HG02678 (cell line): ENCODE data around the gene RAP2A.

Experiments
- ATAC-seq: cut with Tn5 transposase; IDR thresholded peaks from one replicate; pipeline ENCODE4 v1.9.1; 2021; ENCODE audit warnings: mild to moderate bottlenecking, moderate library complexity; ENCODE audit not compliant: unreplicated experiment

Gene RAP2A

GRCh38 chr13:97446448-97446847, 12.5 kb downstream of the RAP2A start:
- no peak for ATAC-seq

GRCh38 chr13:97448503-97449251, 14.7 kb downstream of the RAP2A start:
- ATAC-seq = peak; percentile 77

GRCh38 chr13:97454699-97455098, 20.7 kb downstream of the RAP2A start:
- no peak for ATAC-seq

GRCh38 chr13:97456047-97456446, 22.1 kb downstream of the RAP2A start:
- ATAC-seq = no peak

GRCh38 chr13:97459215-97459777, 25.3 kb downstream of the RAP2A start:
- peak; percentile 20 for ATAC-seq

GRCh38 chr13:97460004-97460775, 26.2 kb downstream of the RAP2A start:
- peak; percentile 97 for ATAC-seq

GRCh38 chr13:97460853-97461252, 26.9 kb downstream of the RAP2A start:
- no peak for ATAC-seq

GRCh38 chr13:97464561-97464960, 30.6 kb downstream of the RAP2A start:
- no peak for ATAC-seq

- no peak for ATAC-seq
These were observed 32.8 kb downstream of the RAP2A start for GRCh38 chr13:97466722-97467121.

GRCh38 chr13:97468331-97468730, 34.4 kb downstream of the RAP2A start:
- ATAC-seq = no peak

- no peak for ATAC-seq
These were observed 37.7 kb downstream of the RAP2A start for GRCh38 chr13:97471711-97472110.

GRCh38 chr13:97474349-97474980, 40.5 kb downstream of the RAP2A start:
- no peak for ATAC-seq

GRCh38 chr13:97475011-97475410, 41.0 kb downstream of the RAP2A start:
- ATAC-seq = no peak

- no peak for ATAC-seq
These were observed 43.9 kb downstream of the RAP2A start for GRCh38 chr13:97477844-97478243.

GRCh38 chr13:97478247-97478646, 44.3 kb downstream of the RAP2A start:
- ATAC-seq = no peak

- no peak for ATAC-seq
These were observed 49.5 kb downstream of the RAP2A start for GRCh38 chr13:97483465-97483864.

- no peak for ATAC-seq
These were observed 50.3 kb downstream of the RAP2A start for GRCh38 chr13:97484301-97484700.

GRCh38 chr13:97485320-97485719, 51.4 kb downstream of the RAP2A start:
- ATAC-seq = no peak

GRCh38 chr13:97490702-97491307, 56.8 kb downstream of the RAP2A start:
- no peak for ATAC-seq

- ATAC-seq = no peak
These were observed 57.5 kb downstream of the RAP2A start for GRCh38 chr13:97491452-97491851.

GRCh38 chr13:97492257-97492656, 58.3 kb downstream of the RAP2A start:
- ATAC-seq = peak; percentile 50
